Stomach (tissue), 4 donors: ENCODE results near the gene ATF7.

ENCODE experiments used
- POLR2A ChIP-seq, 4 donors: fragments of 450-650 bp; IDR thresholded peaks; one replicate each; pipeline ENCODE4 v1.6.1; 2016; ENCODE audit warnings: antibody characterized with exemption in 4 of 4, control low read depth in 2 of 4, mild to moderate bottlenecking in 1 of 4, moderate library complexity in 1 of 4
- POLR2AphosphoS5 ChIP-seq, 3 donors: sonication (generic); formaldehyde crosslinking; IDR thresholded peaks; one replicate each; pipeline ENCODE4 v1.6.1; 2016; ENCODE audit warnings: antibody characterized with exemption in 3 of 3
- TF ChIP-seq, protein P1 (sequence below), 7 experiments: fragments of 450-650 bp in 4 of 7; fragments of 200-600 bp in 3 of 7; sonication (generic) in 3 of 7; IDR thresholded peaks; one replicate each; pipeline ENCODE4 v1.5.1; 2016 to 2019; ENCODE audit warnings: antibody characterized with exemption in 7 of 7, control low read depth in 2 of 7, mild to moderate bottlenecking in 1 of 7

DNA sequence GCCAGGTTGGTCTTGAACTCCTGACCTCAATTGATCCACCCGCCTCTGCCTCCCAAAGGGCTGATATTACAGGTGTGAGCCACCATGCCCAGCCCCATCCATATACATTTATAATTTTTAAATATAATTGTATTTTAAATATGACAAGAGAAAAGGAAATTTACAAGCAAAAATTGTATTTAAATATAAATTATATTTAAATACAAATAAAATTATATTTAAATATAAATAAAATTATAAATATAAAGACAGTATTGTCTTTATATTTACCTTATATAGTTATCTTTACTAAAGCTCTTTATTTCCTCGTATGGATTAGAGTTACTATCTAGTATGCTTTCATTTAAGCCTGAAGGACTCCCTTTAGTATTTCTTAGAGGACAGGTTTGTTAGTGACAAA, 11.9 kb upstream of the ATF7 start:
- TF ChIP-seq, protein P1, sequence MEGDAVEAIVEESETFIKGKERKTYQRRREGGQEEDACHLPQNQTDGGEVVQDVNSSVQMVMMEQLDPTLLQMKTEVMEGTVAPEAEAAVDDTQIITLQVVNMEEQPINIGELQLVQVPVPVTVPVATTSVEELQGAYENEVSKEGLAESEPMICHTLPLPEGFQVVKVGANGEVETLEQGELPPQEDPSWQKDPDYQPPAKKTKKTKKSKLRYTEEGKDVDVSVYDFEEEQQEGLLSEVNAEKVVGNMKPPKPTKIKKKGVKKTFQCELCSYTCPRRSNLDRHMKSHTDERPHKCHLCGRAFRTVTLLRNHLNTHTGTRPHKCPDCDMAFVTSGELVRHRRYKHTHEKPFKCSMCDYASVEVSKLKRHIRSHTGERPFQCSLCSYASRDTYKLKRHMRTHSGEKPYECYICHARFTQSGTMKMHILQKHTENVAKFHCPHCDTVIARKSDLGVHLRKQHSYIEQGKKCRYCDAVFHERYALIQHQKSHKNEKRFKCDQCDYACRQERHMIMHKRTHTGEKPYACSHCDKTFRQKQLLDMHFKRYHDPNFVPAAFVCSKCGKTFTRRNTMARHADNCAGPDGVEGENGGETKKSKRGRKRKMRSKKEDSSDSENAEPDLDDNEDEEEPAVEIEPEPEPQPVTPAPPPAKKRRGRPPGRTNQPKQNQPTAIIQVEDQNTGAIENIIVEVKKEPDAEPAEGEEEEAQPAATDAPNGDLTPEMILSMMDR (IDR thresholded peaks at IDR 0.05), result no peak
- no peak for TF ChIP-seq POLR2A (IDR thresholded peaks at IDR 0.05)
- no peak for TF ChIP-seq POLR2AphosphoS5 (IDR thresholded peaks at IDR 0.05)
